HG03521 (cell line): ENCODE measurements around the gene PPP1R26.
"Not testable (repeated sequence)": the region's sequence is repeated elsewhere in the genome, so short reads cannot be mapped to it uniquely, and the experiment has no call there.

ENCODE experiments used
- ATAC-seq: cut with Tn5 transposase; IDR thresholded peaks from one replicate; pipeline ENCODE4 v1.9.1; 2021; ENCODE audit warnings: mild to moderate bottlenecking, moderate library complexity; ENCODE audit not compliant: unreplicated experiment

PPP1R26 gene

DNA sequence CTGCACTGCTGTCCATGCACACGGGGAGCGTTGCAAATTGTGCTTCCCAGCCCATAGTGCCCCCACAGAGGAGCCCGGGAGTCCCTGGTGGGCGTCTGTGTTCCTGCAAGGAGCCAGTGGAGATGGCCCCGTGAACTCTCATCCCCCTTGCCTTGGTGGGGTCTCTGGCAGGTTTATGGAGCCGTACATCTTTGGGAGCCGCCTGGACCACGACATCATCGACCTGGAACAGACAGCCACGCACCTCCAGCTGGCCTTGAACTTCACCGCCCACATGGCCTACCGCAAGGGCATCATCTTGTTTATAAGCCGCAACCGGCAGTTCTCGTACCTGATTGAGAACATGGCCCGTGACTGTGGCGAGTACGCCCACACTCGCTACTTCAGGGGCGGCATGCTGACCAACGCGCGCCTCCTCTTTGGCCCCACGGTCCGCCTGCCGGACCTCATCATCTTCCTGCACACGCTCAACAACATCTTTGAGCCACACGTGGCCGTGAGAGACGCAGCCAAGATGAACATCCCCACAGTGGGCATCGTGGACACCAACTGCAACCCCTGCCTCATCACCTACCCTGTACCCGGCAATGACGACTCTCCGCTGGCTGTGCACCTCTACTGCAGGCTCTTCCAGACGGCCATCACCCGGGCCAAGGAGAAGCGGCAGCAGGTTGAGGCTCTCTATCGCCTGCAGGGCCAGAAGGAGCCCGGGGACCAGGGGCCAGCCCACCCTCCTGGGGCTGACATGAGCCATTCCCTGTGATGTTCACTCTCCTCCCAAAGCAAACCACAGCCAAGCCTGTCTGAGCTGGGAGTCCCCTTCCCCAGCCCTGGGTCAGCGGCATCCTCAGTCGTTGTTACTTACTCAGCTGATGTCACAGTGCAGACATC, 24.0 kb downstream of the PPP1R26 start:
- no peak for ATAC-seq

GRCh38 chr9:135504262-135505243, 25.0 kb downstream of the PPP1R26 start:
- no peak for ATAC-seq

DNA sequence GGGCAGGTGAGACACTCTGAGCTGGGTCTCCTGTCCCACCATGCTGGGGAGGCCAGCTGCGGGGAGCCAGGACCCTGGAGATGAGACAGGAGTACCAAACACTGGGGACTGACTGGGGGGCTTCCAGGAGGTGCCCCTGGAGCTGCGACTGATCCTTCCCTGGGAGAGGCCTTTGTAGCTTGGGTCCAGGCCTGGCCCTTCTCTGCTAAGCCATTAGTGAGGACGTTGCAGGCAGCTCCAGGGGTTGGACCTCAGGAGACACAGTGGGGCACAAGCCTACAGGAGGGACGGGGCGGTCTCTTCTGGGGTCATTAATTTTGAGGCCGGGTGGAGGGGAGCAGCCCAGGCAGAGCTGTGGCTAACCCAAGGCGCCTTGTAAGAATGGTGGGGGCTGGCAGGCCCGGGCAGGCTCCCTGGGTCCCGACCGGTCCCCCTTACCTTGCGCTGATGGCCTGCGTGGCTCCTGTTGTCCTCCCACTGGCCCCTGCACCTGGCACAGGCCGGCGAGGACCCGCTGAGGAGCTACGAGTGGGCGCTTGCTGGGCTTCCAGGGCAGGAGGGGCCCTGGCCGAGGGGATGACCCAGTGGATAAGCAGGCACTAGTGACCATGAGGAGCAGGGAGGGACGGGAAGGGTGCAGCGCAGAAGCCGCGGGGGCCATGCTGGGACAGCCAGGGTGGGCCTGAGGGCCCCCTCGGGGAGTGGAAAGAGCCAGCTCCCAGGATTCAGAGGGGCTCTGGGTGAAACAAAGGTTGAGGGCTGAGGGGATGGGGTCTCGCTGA, 26.0 kb downstream of the PPP1R26 start:
- ATAC-seq, result no peak

- no peak for ATAC-seq
Measured at GRCh38 chr9:135506327-135507103, 26.9 kb downstream of the PPP1R26 start.

GRCh38 chr9:135507104-135508035, 27.8 kb downstream of the PPP1R26 start:
- ATAC-seq, result no peak

DNA sequence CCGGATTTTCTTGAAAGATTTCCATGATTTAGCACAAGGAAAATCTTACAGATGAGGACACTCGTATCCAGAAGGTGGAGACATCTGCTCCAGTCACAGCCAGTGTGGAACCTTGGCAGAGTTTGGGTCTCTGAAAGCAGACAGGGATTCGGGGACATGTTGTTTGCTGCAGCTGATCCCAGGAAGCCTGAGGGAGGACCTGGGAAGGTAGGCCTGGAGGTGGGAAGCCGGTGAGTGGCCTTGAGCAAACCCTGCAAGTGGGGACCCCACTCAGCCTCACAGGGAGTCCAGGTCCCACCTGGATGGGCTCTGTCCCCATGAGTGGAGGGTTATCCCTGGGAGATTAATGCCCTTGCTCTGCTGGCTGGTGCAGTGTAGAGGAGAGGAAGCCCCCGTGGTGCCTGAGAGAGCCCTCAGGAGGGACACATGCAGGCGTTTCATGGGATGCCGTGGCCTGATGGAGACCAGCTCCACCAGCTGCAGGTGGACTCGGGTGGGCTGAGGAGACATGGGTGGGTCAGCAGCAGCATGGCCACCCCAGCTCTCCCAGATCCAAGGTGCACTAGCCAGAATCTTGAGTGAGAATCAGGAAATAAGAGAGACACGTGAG, 28.7 kb downstream of the PPP1R26 start:
- ATAC-seq, result no peak

DNA sequence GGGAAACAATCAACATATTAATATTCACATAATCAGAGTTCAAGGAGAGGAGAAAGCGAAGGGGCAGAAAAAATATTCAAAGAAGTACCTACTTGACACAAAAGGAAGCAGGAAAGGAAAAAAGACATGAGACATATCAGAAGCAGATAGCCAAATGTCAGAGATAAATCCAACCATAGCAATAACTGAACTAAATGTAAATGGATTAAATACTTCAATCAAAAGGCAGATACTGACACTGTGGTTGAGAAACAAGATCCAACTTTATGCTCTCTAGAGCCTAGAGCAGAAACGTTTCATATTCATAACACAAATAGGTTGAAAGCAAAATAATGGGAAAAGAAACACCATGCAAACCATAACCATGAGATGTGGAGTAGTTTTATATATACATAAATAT, 29.9 kb downstream of the PPP1R26 start:
- no peak for ATAC-seq

DNA sequence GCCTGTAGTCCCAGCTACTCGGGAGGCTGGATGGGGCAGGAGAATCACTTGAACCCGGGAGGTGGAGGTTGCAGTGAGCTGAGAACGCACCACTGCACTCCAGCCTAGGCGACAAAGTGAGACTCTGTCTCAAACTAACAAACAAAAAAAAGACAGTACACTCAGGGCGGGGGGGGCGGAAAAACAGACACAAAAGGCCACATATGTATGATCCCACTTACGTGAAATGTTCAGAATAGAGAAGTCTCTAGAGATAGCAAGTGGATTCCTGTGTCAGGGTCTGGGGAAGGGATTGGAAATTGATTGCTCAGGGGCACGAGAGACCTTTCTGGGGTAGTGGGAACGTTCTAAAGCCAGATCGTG, 32.6 kb downstream of the PPP1R26 start:
- ATAC-seq, result no peak

DNA sequence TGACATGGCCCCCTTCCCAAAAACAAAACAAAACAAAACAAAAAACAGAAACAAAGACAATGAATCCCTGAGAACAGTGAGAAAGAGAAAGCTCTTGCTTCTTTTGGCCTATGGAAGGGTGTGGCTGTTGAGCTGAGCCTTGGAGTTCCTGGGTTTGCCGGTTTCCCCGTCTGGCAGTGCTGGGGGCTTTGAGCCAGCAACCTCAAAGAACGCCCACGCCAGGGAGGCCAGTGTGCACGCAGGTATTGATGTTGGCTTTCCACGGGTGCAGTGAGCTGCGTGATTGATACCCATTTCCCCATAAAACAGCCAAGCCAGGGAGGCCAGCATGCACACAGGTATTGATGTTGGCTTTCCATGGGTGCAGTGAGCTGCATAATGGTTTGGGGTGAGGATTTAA, 33.3 kb downstream of the PPP1R26 start:
- no peak for ATAC-seq

DNA sequence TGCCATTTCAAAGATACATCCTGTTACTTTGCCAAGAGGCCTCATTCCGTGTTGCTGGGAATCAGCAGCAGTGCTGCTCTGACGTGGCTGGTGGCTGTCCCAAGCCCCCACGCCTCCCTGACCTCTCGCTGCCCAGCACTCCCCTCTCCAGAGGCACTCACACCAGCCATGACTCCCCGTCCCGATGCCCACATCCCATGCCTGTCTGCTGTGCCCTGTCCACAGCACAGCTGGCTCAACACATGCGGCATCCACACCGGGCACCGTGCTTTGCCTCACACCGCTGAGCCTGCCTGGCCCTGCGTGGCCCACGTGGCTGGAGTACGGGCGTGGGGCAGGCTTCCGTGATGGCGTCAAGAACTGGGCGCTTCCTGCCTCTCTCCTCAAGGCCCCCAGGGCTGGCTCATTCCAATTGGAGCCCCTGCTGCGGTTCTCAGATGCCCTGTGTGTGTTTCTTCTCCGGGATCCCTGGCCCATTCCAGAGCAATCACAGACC, 33.8 kb downstream of the PPP1R26 start:
- ATAC-seq, result no peak

DNA sequence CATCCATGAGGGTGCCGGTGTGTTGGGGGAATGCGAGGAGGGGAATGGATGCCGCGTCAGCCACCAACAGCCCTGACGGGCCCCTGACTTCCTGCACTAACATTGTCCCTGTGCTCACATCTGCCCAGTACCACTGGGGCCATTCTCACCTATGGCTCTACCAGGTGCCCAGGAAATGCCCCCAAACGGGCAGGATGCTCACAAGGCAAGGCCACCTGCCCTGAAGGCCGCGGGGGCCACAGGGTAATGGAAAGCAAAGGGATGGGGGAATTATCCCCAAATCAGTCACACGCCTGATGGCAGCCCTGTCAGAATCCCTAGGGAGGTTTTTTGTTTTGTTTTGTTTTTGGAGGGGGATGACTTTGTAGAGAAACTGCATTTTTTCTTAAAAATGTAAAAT, 34.3 kb downstream of the PPP1R26 start:
- not testable (repeated sequence) for ATAC-seq

DNA sequence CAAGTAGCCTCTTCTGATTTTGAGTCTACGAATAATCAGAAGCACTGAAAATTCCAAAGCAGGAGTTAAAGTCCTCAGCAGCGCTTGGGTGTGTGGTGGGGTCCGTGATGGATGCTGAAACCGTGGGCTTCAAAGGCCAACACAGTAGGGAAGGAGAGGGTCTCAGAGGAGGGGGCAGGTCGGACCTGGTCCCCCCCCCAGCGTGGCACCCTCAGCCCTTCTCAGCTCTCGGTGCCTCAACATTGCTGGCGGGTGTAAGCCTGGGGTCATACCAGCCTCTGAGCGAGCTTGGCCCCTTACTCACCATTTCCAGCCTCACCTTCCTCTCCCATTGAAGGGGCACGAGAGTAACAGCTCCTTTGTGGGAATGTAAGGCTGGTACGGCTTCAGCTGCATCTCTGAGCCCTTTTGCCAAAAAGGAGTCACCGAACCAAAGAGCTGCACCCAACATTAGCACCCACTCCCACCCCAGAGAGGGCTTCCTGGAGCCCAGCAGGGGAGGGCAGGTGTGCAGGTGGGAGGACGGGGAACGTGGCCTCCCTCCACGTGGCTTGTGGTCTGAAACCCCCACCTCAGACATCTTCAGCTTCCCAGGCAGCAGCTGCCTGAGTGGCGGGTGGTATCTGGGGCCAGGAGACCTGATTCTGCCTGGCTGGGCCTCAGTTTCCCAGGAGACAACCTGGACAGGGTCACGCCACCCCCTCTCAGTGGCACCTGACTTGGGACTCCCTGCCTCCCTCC, 34.9 kb downstream of the PPP1R26 start:
- no peak for ATAC-seq

GRCh38 chr9:135515083-135515951, 35.7 kb downstream of the PPP1R26 start:
- no peak for ATAC-seq

GRCh38 chr9:135516132-135516860, 36.7 kb downstream of the PPP1R26 start:
- no peak for ATAC-seq

DNA sequence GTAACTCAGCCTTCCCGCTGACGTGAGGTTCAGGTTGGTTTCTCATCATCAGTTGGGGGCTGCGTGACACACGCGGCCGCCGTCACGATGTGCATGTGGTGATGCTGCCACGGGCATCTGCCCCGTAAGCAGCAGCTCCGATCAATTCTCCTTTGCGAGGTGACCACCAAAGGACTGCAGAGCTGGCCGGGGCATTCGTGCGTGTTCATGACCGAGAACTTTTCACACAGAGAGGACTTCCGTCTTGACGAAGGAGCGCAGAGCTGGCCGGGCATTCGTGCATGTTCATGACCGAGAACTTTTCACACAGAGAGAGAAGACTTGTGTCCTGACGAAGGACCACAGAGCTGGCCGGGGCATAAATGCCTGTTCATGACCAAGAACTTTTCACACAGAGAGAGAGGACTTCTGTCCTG, 37.8 kb downstream of the PPP1R26 start:
- ATAC-seq, result no peak
